GM23338 (cell line): ENCODE measurements around the gene RNF114. TPM values are rescaled to one million over a fixed set of nuclear protein-coding genes. Genes with fewer than 3 reads are reported as not detected.
A peak's percentile ranks its signal among the peaks of the same experiment; 100 is the strongest.

Experiments
- ATAC-seq: fragments of 200-7000 bp; cut with Tn5 transposase; 3 replicates; pipeline ENCODE4 v1.9.1; 2020
- DNase-seq: peaks from one replicate; pipeline ENCODE4 v3.0.0-alpha.2; 2015; ENCODE audit warnings: low spot score
- H2AFZ ChIP-seq: fragments of 200-600 bp; sonication (generic); 2 replicates; pipeline ENCODE4 v1.8.0; 2016; ENCODE audit warnings: antibody characterized with exemption, mild to moderate bottlenecking, moderate library complexity
- H3F3A ChIP-seq: fragments of 200-600 bp; sonication (generic); replicated peaks from 2 replicates; pipeline ENCODE4 v1.8.0; 2017; ENCODE audit warnings: antibody characterized with exemption, mixed run types, low read depth
- H3K27ac ChIP-seq: fragments of 200-600 bp; sonication (generic); 2 replicates; pipeline ENCODE4 v1.6.1; 2016; ENCODE audit warnings: low read depth
- H3K27me3 ChIP-seq: fragments of 200-600 bp; sonication (generic); 2 replicates; pipeline ENCODE4 v1.8.0; 2016; ENCODE audit warnings: mild to moderate bottlenecking, mixed run types, moderate library complexity; ENCODE audit not compliant: insufficient read depth
- H3K36me3 ChIP-seq: fragments of 200-600 bp; sonication (generic); 2 replicates; pipeline ENCODE4 v1.8.0; 2016; ENCODE audit warnings: mild to moderate bottlenecking; ENCODE audit not compliant: insufficient read depth
- H3K4me1 ChIP-seq: fragments of 200-600 bp; sonication (generic); 2 replicates; pipeline ENCODE4 v1.8.0; 2016; ENCODE audit warnings: mild to moderate bottlenecking, moderate library complexity; ENCODE audit not compliant: insufficient read depth
- H3K4me2 ChIP-seq: fragments of 200-600 bp; sonication (generic); 2 replicates; pipeline ENCODE4 v1.7.1; 2017; ENCODE audit warnings: mixed run types
- H3K4me3 ChIP-seq: fragments of 200-600 bp; sonication (generic); 2 replicates; pipeline ENCODE4 v1.6.1; 2016; ENCODE audit warnings: mixed run types
- H3K79me2 ChIP-seq: fragments of 200-600 bp; sonication (generic); replicated peaks from 2 replicates; pipeline ENCODE4 v1.8.0; 2017; ENCODE audit warnings: mild to moderate bottlenecking; ENCODE audit not compliant: insufficient read depth
- H3K9me2 ChIP-seq: fragments of 200-600 bp; sonication (generic); 2 replicates; pipeline ENCODE4 v1.8.0; 2017; ENCODE audit not compliant: insufficient read depth
- H4K20me1 ChIP-seq: fragments of 200-600 bp; sonication (generic); replicated peaks from 2 replicates; pipeline ENCODE4 v1.8.0; 2017; ENCODE audit warnings: mild to moderate bottlenecking; ENCODE audit not compliant: insufficient read depth
- H3K27ac Mint-ChIP-seq: 2 replicates; pipeline ENCODE4 v1.8.0; 2020; ENCODE audit warnings: inconsistent platforms, mild to moderate bottlenecking, moderate library complexity, mixed read lengths
- H3K27me3 Mint-ChIP-seq: 3 replicates; pipeline ENCODE4 v1.8.0; 2022; ENCODE audit warnings: low read depth, mild to moderate bottlenecking, moderate library complexity, mixed read lengths, inconsistent platforms; ENCODE audit not compliant: insufficient read depth, poor library complexity
- H3K36me3 Mint-ChIP-seq: 3 replicates; pipeline ENCODE4 v1.8.0; 2021; ENCODE audit warnings: low read depth, mild to moderate bottlenecking, inconsistent platforms, moderate library complexity, mixed read lengths
- H3K4me1 Mint-ChIP-seq: 3 replicates; pipeline ENCODE4 v1.8.0; 2020; ENCODE audit warnings: mild to moderate bottlenecking, inconsistent platforms, mixed read lengths
- H3K4me3 Mint-ChIP-seq: 3 replicates; pipeline ENCODE4 v1.8.0; 2021; ENCODE audit warnings: moderate library complexity, mild to moderate bottlenecking, inconsistent platforms, mixed read lengths
- H3K9me3 Mint-ChIP-seq: 3 replicates; pipeline ENCODE4 v1.8.0; 2020; ENCODE audit warnings: moderate library complexity, mild to moderate bottlenecking, inconsistent platforms, mixed read lengths
- CREB1 ChIP-seq: fragments of 250-450 bp; sonication (Bioruptor Pico); IDR thresholded peaks from 2 replicates; pipeline ENCODE4 v1.5.0; 2020; ENCODE audit warnings: low read depth, mild to moderate bottlenecking, moderate library complexity
- NANOG ChIP-seq: IDR thresholded peaks from 2 replicates; pipeline ENCODE4 v1.6.1; 2016; ENCODE audit warnings: antibody characterized with exemption, borderline replicate concordance
- POLR2AphosphoS5 ChIP-seq: IDR thresholded peaks from 2 replicates; pipeline ENCODE4 v1.6.1; 2016; ENCODE audit warnings: antibody characterized with exemption, low read depth
- REST ChIP-seq: IDR thresholded peaks from one replicate; pipeline ENCODE4 v1.6.1; 2018; ENCODE audit warnings: antibody characterized with exemption; ENCODE audit not compliant: unreplicated experiment
- polyA plus RNA-seq: library from polyadenylated mRNA; unstranded; fragments of >200 nt; fragmentation: Nextera tagmentation; extraction: Ambion mirVana; gene quantifications from 2 replicates; pipeline ENCODE4 v1.2.1, GENCODE V29; 2016
- total RNA-seq: library from RNA; depleted of rRNA; stranded (reverse); fragments of >200 nt; shearing (Covaris generic); gene quantifications from 2 replicates; pipeline ENCODE4 v1.2.3, GENCODE V29; 2014
- TF ChIP-seq, protein P1 (sequence below): fragments of 250-450 bp; sonication (Bioruptor Pico); IDR thresholded peaks from 2 replicates; pipeline ENCODE4 v1.5.0; 2020; ENCODE audit warnings: mild to moderate bottlenecking, moderate library complexity
- TF ChIP-seq, protein P2 (sequence below): IDR thresholded peaks from 2 replicates; pipeline ENCODE4 v1.6.1; 2016; ENCODE audit warnings: antibody characterized with exemption
- TF ChIP-seq, protein P3 (sequence below), 2 experiments: fragments of 200-600 bp in 1 of 2; sonication (generic) in 1 of 2; conservative IDR thresholded peaks; 2 replicates each; pipeline versions ENCODE4 v1.5.1 to v1.6.1; 2016 to 2017; ENCODE audit warnings: antibody characterized with exemption in 2 of 2, low read depth in 2 of 2, mild to moderate bottlenecking in 2 of 2, moderate library complexity in 1 of 2

RNF114 gene
- total and polyA plus RNA-seq, 2 experiments from 2014 or later: 155 to 279 TPM

- TF ChIP-seq, protein P1, sequence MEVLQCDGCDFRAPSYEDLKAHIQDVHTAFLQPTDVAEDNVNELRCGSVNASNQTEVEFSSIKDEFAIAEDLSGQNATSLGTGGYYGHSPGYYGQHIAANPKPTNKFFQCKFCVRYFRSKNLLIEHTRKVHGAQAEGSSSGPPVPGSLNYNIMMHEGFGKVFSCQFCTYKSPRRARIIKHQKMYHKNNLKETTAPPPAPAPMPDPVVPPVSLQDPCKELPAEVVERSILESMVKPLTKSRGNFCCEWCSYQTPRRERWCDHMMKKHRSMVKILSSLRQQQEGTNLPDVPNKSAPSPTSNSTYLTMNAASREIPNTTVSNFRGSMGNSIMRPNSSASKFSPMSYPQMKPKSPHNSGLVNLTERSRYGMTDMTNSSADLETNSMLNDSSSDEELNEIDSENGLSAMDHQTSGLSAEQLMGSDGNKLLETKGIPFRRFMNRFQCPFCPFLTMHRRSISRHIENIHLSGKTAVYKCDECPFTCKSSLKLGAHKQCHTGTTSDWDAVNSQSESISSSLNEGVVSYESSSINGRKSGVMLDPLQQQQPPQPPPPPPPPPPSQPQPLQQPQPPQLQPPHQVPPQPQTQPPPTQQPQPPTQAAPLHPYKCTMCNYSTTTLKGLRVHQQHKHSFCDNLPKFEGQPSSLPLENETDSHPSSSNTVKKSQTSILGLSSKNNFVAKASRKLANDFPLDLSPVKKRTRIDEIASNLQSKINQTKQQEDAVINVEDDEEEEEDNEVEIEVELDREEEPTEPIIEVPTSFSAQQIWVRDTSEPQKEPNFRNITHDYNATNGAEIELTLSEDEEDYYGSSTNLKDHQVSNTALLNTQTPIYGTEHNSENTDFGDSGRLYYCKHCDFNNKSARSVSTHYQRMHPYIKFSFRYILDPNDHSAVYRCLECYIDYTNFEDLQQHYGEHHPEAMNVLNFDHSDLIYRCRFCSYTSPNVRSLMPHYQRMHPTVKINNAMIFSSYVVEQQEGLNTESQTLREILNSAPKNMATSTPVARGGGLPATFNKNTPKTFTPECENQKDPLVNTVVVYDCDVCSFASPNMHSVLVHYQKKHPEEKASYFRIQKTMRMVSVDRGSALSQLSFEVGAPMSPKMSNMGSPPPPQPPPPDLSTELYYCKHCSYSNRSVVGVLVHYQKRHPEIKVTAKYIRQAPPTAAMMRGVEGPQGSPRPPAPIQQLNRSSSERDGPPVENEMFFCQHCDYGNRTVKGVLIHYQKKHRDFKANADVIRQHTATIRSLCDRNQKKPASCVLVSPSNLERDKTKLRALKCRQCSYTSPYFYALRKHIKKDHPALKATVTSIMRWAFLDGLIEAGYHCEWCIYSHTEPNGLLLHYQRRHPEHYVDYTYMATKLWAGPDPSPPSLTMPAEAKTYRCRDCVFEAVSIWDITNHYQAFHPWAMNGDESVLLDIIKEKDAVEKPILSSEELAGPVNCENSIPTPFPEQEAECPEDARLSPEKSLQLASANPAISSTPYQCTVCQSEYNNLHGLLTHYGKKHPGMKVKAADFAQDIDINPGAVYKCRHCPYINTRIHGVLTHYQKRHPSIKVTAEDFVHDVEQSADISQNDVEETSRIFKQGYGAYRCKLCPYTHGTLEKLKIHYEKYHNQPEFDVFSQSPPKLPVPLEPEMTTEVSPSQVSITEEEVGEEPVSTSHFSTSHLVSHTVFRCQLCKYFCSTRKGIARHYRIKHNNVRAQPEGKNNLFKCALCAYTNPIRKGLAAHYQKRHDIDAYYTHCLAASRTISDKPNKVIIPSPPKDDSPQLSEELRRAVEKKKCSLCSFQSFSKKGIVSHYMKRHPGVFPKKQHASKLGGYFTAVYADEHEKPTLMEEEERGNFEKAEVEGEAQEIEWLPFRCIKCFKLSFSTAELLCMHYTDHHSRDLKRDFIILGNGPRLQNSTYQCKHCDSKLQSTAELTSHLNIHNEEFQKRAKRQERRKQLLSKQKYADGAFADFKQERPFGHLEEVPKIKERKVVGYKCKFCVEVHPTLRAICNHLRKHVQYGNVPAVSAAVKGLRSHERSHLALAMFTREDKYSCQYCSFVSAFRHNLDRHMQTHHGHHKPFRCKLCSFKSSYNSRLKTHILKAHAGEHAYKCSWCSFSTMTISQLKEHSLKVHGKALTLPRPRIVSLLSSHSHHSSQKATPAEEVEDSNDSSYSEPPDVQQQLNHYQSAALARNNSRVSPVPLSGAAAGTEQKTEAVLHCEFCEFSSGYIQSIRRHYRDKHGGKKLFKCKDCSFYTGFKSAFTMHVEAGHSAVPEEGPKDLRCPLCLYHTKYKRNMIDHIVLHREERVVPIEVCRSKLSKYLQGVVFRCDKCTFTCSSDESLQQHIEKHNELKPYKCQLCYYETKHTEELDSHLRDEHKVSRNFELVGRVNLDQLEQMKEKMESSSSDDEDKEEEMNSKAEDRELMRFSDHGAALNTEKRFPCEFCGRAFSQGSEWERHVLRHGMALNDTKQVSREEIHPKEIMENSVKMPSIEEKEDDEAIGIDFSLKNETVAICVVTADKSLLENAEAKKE (CRISPR knock-in tag): no peak
- TF ChIP-seq CREB1 (CRISPR knock-in tag): no peak
- TF ChIP-seq, protein P2, sequence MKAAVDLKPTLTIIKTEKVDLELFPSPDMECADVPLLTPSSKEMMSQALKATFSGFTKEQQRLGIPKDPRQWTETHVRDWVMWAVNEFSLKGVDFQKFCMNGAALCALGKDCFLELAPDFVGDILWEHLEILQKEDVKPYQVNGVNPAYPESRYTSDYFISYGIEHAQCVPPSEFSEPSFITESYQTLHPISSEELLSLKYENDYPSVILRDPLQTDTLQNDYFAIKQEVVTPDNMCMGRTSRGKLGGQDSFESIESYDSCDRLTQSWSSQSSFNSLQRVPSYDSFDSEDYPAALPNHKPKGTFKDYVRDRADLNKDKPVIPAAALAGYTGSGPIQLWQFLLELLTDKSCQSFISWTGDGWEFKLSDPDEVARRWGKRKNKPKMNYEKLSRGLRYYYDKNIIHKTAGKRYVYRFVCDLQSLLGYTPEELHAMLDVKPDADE: no peak
Observed at GRCh38 chr20:49984426-49985153, 48.4 kb downstream of the RNF114 start (continued).

DNA sequence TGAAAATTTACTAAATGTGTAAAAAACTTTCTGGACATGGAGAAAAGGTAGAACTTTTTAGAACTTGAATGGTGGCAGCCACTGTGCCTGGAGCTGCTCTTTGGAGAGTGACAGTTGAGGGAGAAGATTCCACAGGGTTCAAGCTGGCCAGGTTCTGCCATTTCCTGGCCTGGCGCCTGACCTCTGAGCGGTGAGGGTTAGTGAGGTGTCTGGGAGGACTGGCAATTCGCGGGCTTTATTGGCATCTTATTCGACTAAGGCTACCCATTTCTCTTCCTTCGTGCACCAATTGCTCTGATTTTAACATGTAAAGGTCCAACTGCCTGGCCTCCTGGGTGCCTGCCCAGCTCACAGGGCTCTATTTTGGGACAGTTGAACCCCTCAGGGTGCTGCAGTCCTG lies 49.0 kb downstream of the RNF114 start:
- Histone ChIP-seq H2AFZ (no peak overlapping the region), H3K4me2 (peak overlapping the region; percentile 99), H3K4me3 (peak overlapping the region; percentile 45), H3F3A (0 out of 2 replicates have a peak, but pooled peaks cover 18% of the 10 kb centered on the region), H3K79me2 (peaks cover 9% of the 10 kb centered on the region), H3K36me3 (no peaks in the 10 kb centered on the region), H4K20me1 (peaks cover 7% of the 10 kb centered on the region; the same call in 1 of the 2 replicates), H3K9me2 (no peaks in the 10 kb centered on the region), H3K27me3 (peaks cover 34% of the 10 kb centered on the region), H3K4me1 (peaks cover 71% of the 10 kb centered on the region), H3K27ac (no peak overlapping the region)
- Mint-ChIP-seq H3K4me3 (peak overlapping the region; percentile 64), H3K4me1 (peaks cover 87% of the 10 kb centered on the region), H3K36me3 (peaks cover 31% of the 10 kb centered on the region), H3K27ac (no peak overlapping the region), H3K9me3 (peaks cover 3% of the 10 kb centered on the region; the same call in 1 of the 3 replicates), H3K27me3 (peaks cover 31% of the 10 kb centered on the region)
- DNase-seq (no peak), ATAC-seq (no peak)
- TF ChIP-seq NANOG: no peak
- TF ChIP-seq, protein P3, sequence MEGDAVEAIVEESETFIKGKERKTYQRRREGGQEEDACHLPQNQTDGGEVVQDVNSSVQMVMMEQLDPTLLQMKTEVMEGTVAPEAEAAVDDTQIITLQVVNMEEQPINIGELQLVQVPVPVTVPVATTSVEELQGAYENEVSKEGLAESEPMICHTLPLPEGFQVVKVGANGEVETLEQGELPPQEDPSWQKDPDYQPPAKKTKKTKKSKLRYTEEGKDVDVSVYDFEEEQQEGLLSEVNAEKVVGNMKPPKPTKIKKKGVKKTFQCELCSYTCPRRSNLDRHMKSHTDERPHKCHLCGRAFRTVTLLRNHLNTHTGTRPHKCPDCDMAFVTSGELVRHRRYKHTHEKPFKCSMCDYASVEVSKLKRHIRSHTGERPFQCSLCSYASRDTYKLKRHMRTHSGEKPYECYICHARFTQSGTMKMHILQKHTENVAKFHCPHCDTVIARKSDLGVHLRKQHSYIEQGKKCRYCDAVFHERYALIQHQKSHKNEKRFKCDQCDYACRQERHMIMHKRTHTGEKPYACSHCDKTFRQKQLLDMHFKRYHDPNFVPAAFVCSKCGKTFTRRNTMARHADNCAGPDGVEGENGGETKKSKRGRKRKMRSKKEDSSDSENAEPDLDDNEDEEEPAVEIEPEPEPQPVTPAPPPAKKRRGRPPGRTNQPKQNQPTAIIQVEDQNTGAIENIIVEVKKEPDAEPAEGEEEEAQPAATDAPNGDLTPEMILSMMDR (conservative IDR thresholded peaks at IDR 0.05; ENCODE audit: low read depth in 2 of 2): no peak
- TF ChIP-seq REST: no peak
- TF ChIP-seq, protein P2: no peak
- no peak for TF ChIP-seq POLR2AphosphoS5
- no peak for TF ChIP-seq CREB1 (CRISPR knock-in tag)
